Uterus (tissue), 4 donors: Measurements from ENCODE around the gene RAPGEF6. TPM values are rescaled to one million over a fixed set of nuclear protein-coding genes. Genes with fewer than 3 reads are reported as not detected.

ENCODE experiments used
- DNase-seq, 2 donors: peaks; one replicate each; pipeline ENCODE4 v3.0.0-alpha.2; 2019 to 2020
- H3K27ac ChIP-seq, 2 donors: fragments of 200-600 bp; sonication (generic); 1 replicate in 1 of 2; 2 replicates in 1 of 2; pipeline ENCODE4 v1.5.1; 2016 to 2018
- H3K27me3 ChIP-seq, 2 donors: fragments of 200-600 bp; sonication (generic); one replicate each; pipeline ENCODE4 v1.5.1; 2018 to 2019; ENCODE audit warnings: control low read depth in 1 of 2
- H3K36me3 ChIP-seq, 2 donors: fragments of 200-600 bp; sonication (generic); one replicate each; pipeline ENCODE4 v1.5.1; 2019; ENCODE audit warnings: control low read depth in 1 of 2
- H3K4me1 ChIP-seq, 2 donors: fragments of 200-600 bp; sonication (generic); one replicate each; pipeline ENCODE4 v1.5.1; 2018 to 2019; ENCODE audit warnings: control low read depth in 1 of 2
- H3K4me3 ChIP-seq, 2 donors: fragments of 200-600 bp; sonication (generic); 1 replicate in 1 of 2; 2 replicates in 1 of 2; pipeline ENCODE4 v1.5.1; 2018 to 2019; ENCODE audit warnings: mild to moderate bottlenecking in 1 of 2
- H3K9me3 ChIP-seq, 2 donors: fragments of 200-600 bp; sonication (generic); one replicate each; pipeline ENCODE4 v1.5.1; 2019; ENCODE audit warnings: control low read depth in 1 of 2
- CTCF ChIP-seq, 4 experiments: fragments of 200-600 bp in 2 of 4; fragments of 450-650 bp in 2 of 4; sonication (generic) in 2 of 4; IDR thresholded peaks; one replicate each; pipeline ENCODE4 v1.5.1; 2016 to 2019; ENCODE audit warnings: antibody characterized with exemption in 4 of 4, mild to moderate bottlenecking in 2 of 4, moderate library complexity in 1 of 4
- POLR2A ChIP-seq, 2 donors: fragments of 450-650 bp; IDR thresholded peaks; one replicate each; pipeline ENCODE4 v1.6.1; 2016; ENCODE audit warnings: antibody characterized with exemption in 2 of 2, mild to moderate bottlenecking in 1 of 2, moderate library complexity in 1 of 2
- intact Hi-C: fragments of 100-400 bp; cut with DNase I; formaldehyde crosslinking; loops from one replicate; pipeline ENCODE4 v1.15.1; 2023; ENCODE audit warnings: low total_unique reads
- total RNA-seq, 4 donors: library from RNA; depleted of rRNA in 3 of 4; stranded (reverse); fragments of >200 nt in 3 of 4; gene quantifications; one replicate each; pipeline versions ENCODE4 v1.1.0 to v1.2.4, GENCODE V29; 2014 to 2023
- donor health status: DM: yes; HTN: yes; CAD: no.

The RAPGEF6 gene
- total RNA-seq, 4 donors from 2014 or later, result 11.8 to 36.8 (median 23.4) TPM

- Histone ChIP-seq H3K4me1 (no peaks in the 10 kb centered on the region), H3K4me3 (no peak overlapping the region), H3K36me3 (no peaks in the 10 kb centered on the region), H3K27ac (no peak overlapping the region), H3K9me3 (no peaks in the 10 kb centered on the region), H3K27me3 (no peaks in the 10 kb centered on the region)
- intact Hi-C loops, result no loop called here
- TF ChIP-seq CTCF (IDR thresholded peaks at IDR 0.05) (no peak), POLR2A (IDR thresholded peaks at IDR 0.05) (no peak)
- no peak for DNase-seq
Measured at GRCh38 chr5:131524431-131524830, 110.6 kb downstream of the RAPGEF6 start.

GRCh38 chr5:131523500-131524185, 111.4 kb downstream of the RAPGEF6 start:
- no peak for TF ChIP-seq CTCF (IDR thresholded peaks at IDR 0.05)
- TF ChIP-seq POLR2A (IDR thresholded peaks at IDR 0.05), result no peak
- Histone ChIP-seq H3K4me1 (no peaks in the 10 kb centered on the region), H3K36me3 (no peaks in the 10 kb centered on the region), H3K27ac (no peak overlapping the region), H3K4me3 (no peak overlapping the region), H3K27me3 (no peaks in the 10 kb centered on the region), H3K9me3 (no peaks in the 10 kb centered on the region)
- DNase-seq, result no peak
- intact Hi-C loops, result no loop called here

GRCh38 chr5:131521252-131521651, 113.8 kb downstream of the RAPGEF6 start:
- H3K36me3 ChIP-seq, result no peaks in the 10 kb centered on the region
- DNase-seq, result no peak
- no peaks in the 10 kb centered on the region for H3K4me1 ChIP-seq
- no peak for TF ChIP-seq CTCF (IDR thresholded peaks at IDR 0.05)
- no peak for TF ChIP-seq POLR2A (IDR thresholded peaks at IDR 0.05)
- H3K4me3 ChIP-seq, result no peak overlapping the region
- H3K9me3 ChIP-seq, result no peaks in the 10 kb centered on the region
- intact Hi-C loops, result no loop called here
- H3K27me3 ChIP-seq, result no peaks in the 10 kb centered on the region
- H3K27ac ChIP-seq, result no peak overlapping the region

GRCh38 chr5:131515348-131515747, 119.7 kb downstream of the RAPGEF6 start:
- Histone ChIP-seq H3K27ac (no peak overlapping the region), H3K27me3 (no peaks in the 10 kb centered on the region), H3K4me1 (no peaks in the 10 kb centered on the region), H3K9me3 (no peaks in the 10 kb centered on the region), H3K4me3 (no peak overlapping the region), H3K36me3 (no peaks in the 10 kb centered on the region)
- DNase-seq, result no peak
- intact Hi-C loops, result no loop called here
- no peak for TF ChIP-seq POLR2A (IDR thresholded peaks at IDR 0.05)
- TF ChIP-seq CTCF (IDR thresholded peaks at IDR 0.05), result no peak

GRCh38 chr5:131514316-131515283, 120.4 kb downstream of the RAPGEF6 start:
- Histone ChIP-seq H3K4me1 (no peaks in the 10 kb centered on the region), H3K27ac (no peak overlapping the region), H3K36me3 (no peaks in the 10 kb centered on the region), H3K27me3 (no peaks in the 10 kb centered on the region), H3K9me3 (no peaks in the 10 kb centered on the region), H3K4me3 (no peak overlapping the region)
- DNase-seq, result no peak
- intact Hi-C loops, result no loop called here
- TF ChIP-seq CTCF (IDR thresholded peaks at IDR 0.05) (no peak), POLR2A (IDR thresholded peaks at IDR 0.05) (no peak)
